ENCODE measurements around the gene C6orf136.
A peak's percentile ranks its signal among the peaks of the same experiment; 100 is the strongest.
"Not testable (repeated sequence)": the region's sequence is repeated elsewhere in the genome, so short reads cannot be mapped to it uniquely, and the experiment has no call there.

Gene C6orf136

GRCh38 chr6:30664994-30665767 is 18.2 kb downstream of the C6orf136 start:
- no peak for DNase-seq

DNA sequence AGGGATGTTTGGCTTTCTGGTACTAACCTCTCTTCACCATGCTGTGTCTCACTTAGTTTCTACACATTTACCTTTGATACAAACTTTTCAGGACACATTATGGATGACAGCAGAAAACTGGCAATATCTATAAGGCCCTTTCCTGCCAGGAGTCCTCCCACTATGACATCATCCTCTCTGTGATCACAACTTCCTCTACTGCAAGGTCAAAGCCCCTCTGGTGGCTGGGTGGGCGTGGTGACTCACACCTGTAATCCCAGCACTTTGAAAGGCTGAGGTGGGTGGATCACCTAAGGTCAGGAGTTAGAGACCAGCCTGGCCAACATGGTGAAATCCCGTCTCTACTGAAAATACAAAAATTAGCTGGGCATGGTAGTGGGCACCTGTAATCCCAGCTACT is 19.4 kb downstream of the C6orf136 start:
- not testable (repeated sequence) for DNase-seq

DNA sequence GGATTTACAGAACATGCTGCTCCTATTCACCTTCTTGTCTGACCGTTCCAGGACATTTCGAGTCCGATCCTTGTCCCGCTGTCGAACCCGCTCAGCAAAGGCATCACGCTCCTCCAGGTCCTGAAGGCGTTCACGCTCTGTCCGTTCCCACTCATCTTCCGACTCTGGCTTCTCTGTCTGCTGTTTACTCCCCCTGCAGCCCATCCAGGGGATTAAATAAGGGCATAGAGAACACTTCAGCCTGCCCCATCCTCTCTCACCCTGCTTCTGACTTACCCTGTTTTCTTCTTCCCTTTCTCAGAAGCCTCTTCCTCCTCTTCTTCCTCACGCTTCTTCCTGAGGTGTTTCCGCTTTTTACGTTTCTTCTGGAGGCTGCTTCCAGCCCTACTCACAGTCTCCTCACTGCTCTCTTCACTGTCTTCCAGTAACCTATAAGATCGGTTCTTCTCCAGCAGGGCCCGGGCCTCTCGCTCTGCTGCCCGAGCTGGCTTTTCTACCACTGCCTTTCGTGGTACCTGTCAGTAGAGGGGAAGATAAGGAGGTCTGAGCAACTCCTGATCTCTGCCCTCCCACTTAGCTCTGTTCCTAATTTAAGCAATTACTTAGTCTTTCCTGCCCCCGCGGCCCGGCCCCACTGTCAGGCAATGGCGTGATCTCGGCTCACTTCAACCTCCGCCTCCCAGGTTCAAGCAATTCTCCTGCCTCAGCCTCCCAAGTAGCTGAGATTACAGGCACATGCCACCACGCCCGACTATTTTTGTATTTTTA is 24.0 kb downstream of the C6orf136 start:
- no peak for DNase-seq

DNA sequence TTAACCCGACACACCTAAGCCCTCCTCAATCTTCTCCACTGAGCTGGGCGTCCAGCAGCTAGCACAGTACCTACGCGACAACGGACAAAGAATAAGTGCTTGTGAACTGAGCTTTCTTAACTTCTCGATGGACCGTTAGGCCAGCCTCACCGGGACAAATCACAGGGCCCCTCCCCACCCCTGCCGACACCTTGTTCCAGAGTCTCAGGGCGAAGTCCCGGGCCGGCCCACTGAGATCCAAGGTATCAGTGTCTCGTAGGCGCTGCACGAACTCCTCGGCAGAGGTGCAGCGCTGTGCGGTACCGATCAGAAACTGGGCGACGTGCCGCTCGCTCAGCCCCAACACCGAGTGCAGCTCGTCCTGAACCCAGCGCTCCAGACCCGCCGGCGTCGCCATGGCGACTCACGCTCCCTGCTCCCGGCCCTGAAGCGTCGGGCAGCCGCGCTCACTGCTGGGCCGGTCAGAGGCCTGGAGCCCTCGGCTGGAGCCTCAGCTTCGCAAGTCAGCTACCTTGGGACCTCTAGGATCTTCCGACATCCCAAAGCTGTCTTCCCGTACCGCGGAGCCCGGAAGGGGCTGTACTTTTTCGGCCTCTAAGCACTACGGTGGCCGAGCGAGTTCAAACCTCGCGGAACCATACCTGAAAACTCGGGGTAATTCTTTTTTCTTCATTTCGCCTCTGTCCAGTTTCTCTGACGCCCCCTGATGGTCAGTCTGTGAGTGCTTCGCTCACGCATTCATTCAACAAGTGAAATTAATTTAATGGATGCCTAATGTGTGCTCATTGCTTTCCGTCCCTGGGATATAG is 25.7 kb downstream of the C6orf136 start, which contains the start of gene DHX16:
TSS of gene DHX16 (minus strand) at position 562 of the 809 bp plus-strand sequence. CDS start at position 397, 165 bp downstream.
- peak; percentile 94 for DNase-seq

DNA sequence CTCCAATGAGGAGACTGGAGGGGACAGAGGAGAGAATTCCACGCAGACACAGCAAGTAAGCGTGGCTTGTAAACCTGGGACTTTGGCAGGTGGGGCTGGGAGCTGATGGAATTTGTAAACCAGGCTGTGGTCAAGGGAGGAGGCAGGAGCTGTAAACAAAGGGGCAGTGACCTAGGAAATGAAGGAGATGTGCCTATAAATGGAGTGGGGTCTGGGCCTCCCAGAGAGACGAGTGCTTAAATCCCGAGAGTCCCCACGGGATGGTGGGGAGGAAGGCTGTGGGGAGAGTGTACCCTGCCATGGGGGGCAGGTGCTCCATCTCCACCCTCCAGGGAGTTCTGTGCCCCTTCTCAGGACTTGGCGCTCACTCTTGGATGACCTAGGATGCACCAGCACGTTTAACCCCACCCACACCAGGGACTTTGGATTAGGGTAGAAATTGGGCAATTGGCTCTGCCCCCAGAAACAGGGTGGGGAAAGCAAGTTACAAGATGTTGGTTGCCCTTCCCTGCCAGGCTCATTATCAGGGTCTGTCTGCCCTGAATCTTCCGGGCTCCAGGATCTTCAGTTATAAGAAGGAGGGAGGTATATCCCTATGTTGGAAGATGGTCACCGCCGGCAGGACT is 29.8 kb downstream of the C6orf136 start:
- DNase-seq = no peak

DNA sequence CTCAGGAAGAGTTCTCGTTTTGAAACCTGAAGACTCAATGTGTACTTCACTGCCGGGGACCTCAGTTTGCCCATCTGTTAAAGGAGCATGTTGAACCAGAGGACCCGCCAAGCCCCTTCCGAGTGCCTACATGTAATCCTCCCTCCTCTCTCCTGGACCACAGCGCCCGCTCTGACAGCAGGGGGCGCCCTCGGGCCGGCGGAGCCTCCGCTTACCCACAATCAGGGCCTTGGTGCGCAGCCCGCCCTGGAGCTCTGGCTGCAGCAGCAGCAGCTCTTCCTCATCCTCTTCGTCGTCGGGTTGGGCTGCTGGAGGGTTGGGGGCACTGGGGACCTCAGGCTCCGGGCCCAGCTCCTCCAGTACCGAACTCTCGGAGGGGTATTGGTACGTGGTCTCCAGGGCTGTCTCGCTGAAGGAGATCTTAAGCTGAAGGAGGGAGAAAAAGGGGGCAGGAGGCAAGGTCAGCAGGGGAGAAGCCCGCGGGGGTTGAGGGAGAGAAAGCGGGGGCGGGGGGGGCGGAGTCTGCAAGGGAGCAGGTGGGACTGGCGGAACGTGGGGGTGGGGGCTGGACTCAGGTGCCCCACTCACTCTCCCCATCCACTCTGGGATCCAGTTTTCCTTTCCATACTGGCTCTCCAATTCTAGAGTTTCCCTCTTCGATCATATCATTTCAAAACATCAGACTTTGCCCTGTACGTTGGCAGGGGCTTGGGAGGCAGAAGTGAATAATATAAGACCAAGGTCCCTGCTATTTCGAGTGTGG is 32.2 kb downstream of the C6orf136 start:
- peak; percentile 51 for DNase-seq

- DNase-seq = no peak
Measured at GRCh38 chr6:30679765-30680535, 33.0 kb downstream of the C6orf136 start.

DNA sequence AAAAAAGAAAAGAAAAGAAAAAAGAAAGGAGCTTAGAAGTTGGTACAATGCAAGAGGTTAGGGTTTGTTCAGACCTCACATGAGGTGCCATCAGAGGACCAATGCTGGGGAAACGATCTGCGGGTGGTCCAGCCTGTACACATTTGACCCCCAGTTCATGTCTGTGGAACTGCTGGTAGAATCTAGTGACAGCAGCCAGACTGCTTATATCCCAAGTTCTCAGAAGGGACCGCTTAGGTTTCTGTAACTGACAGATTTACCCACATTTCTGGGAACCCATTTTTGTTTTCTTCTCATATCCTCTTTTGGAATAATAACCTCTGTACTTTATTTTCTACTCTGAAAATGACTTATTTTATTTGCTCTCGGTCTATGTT is 34.8 kb downstream of the C6orf136 start:
- DNase-seq = no peak

DNA sequence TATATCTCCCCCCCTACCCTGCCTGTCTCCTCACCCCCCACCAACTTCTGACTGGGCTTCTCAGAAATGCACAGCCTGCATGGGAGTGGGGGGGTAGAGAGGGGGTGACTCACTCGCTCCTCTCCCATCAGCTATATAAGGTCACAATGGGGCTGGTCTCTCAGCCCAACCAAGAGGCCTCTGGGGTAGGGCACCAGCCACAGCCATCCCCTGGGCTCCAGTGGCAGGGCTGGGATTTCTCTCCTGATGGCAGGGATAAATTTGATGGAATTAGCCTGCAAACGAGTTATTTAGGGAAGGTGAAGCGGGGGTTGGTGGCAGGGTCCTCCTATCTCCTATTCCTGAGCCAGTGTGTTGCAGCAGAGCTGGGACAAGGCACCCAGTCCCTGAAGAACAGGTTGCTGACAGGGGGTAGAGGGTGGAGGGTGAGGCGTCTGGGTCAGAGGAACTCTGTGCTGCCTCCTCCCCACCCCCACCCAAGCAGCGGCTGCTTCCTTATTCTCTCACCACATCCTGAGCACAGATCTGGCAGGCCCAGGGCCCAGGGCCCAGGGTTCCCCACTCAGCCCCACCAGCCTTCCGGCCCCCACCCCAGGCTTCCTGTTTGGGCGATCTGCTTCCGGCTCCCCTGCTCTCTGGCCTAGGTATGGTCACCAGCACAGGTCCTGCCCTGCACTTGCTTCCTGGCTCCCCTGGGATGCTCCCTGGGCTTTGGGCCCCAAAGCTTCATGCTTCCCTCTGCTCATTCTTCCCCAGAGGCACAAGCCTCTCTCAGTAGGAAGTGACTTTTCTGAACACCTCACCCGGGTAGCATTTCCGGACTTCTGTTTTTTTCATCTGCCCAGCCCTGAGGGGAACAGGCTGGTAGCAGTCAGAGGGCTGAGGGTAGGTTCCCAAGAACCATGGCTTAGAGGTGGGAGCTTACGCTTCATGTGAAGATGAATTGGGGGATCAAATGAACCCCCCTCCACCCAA is 35.5 kb downstream of the C6orf136 start:
- no peak for DNase-seq

GRCh38 chr6:30683183-30683979 is 36.4 kb downstream of the C6orf136 start:
- DNase-seq = no peak

DNA sequence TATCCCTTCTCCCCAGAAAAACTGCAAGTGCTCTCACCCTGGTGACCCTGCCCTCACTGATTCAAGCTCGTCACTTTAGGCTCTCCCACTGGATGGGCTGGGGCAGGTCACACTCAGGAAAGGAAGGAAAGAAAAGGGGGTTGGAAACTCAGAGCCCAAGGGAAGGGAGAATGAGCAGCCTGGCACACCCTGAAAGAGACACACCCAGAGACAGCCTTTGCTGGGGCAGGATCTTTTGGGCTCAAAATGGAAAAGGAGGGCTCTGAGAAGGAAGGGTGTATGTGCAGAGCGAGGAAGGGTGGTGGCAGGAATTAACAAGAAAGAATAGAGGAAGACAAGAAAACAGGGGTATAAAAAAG is 37.0 kb downstream of the C6orf136 start:
- DNase-seq = no peak

GRCh38 chr6:30684386-30685156 is 37.6 kb downstream of the C6orf136 start:
- no peak for DNase-seq

DNA sequence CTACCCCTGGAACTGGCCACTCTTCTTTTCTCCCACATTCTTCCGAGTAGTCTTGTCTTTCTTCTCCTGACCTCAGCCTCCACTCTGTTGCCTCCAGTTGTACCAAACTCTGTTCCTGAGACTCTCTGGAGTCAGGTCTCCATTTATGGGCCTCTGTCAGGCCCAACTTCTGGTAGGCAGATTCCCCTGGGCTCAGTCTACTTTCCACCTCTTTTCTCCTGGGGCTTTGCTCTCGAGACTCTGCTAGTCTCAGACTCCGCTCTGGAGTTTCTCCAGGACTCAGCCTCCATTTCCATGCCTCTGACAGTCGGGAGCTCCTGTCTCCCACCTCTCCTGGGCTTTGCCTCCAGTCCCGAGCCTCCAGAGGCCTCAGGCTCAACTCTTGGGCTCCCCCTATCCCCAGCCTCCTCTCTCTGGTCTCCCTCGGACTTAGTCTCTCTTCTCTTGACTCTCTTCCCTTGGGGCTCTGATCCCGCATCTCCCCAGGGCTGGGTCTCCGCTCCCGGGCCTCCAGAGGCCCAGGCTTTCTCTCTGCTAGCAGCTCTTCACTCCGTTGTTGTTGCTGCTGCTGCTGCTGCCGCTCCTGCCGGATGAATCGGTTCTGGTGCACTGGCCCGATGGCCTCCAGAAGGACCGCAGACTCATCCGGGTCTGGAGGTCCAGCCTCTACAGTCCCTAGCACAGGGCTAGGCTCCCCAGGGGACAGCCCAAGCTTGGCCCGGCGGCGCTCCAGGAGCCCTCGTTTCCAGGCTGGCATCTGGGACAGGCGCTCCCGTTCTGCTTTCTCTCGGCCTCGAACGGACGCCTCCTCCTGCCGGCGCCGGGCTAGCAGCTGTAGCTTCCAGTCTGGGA is 38.5 kb downstream of the C6orf136 start:
- DNase-seq = no peak

DNA sequence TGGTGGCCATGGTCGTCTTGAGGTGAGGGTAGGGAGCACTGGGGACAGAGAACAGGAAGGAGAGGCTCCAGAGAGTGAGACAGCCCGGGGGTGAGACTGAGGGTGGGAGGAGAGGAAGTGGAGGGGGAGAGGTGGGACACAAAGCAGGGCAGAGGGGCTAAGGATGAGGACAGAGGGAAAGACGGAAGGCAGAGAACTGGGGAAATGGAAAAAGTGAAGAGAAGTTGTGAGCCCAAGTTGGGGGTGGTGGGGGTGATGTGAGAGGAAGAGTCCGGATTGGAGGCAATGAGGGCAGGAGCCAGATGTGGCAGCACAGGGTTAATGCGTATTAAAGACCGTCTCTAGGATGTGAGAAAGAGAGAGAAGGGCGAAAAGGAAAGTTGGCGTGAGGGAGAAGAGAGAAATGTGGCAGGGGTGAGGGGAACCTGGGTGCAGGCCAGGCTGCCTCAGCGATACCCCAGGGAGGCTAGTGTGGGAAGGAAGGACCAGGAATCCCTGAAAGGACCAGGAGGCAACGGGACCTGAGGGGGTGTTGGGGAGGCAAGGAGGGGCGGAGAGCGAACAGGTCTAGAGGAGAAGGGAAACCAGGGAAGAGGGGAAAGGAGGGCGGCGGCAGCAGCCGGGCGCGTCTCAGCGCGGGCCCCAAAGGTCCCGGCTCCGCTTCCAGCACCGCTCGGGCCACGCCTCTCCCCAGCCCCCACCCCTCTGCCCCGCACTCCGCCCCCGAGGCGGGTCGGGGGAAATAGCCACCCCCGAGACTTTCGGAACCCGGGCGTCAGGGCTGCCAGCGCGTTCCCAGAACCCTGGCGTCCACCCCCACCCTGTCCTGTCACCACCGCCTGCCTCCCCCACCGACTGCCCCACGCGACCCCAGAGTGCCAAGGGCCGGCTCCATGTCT is 39.3 kb downstream of the C6orf136 start, which contains the start of gene PPP1R18:
TSS of gene PPP1R18 (minus strand) at position 637 of the 899 bp plus-strand sequence. CDS start at position 10, 627 bp downstream.
- DNase-seq = peak; percentile 18

- DNase-seq = peak; percentile 83
Measured at GRCh38 chr6:30686908-30687658, 40.1 kb downstream of the C6orf136 start.
